HG02973 (cell line): ENCODE data around the gene UCN.
"Not testable (repeated sequence)": the region's sequence is repeated elsewhere in the genome, so short reads cannot be mapped to it uniquely, and the experiment has no call there.

Experiments
- ATAC-seq: cut with Tn5 transposase; IDR thresholded peaks from one replicate; pipeline ENCODE4 v1.9.1; 2021; ENCODE audit warnings: moderate library complexity; ENCODE audit not compliant: unreplicated experiment

UCN gene

DNA sequence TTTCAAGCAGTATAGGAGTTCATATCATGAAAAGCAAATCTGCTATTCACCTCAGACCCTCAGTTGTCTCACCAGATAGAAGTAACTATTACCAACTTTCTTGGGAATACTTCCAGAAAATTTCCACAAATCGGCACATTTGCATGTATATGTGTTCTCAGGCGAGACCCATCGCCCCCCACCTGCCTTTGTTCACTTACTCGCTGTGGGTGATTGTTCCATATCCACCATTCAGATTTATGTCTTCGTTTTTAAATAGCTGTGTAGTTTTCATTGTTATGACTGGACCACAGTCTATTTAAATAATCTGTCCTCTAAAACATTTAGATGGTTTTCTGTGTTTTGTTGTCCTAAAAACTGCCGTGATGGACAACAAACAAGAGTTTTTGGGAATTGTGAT lies 22.8 kb downstream of the UCN start:
- no peak for ATAC-seq

- ATAC-seq = no peak
These were observed 23.2 kb downstream of the UCN start for GRCh38 chr2:27284996-27285395.

- ATAC-seq = no peak
These were observed 25.4 kb downstream of the UCN start for GRCh38 chr2:27282892-27283291.

GRCh38 chr2:27281855-27282559 lies 26.2 kb downstream of the UCN start, which contains the start of gene TRIM54:
TSS of gene TRIM54 (plus strand) at chr2:27282429. CDS start at chr2:27282732, 303 bp downstream.
- ATAC-seq = no peak

DNA sequence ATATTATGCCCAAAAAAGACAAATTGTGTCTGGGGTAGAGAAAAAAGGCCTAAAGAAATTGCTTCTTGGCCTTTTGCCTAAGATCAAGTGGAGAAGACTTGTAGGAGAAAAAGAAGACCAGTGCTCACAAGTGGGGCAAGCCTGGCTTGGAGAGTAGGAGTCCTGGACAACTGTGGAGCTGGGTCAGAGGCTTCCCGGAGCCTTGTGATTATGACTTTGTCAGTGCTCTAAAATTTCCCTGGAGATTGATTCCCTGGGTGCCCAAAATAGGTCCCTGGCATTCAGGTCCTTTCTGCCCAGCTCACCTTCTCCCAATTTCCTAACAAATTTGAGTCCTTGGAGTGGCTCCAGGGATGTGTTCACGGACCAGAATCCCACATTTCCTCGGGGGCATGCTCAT lies 26.8 kb downstream of the UCN start:
- ATAC-seq = no peak

GRCh38 chr2:27280826-27281225 lies 27.4 kb downstream of the UCN start:
- ATAC-seq = no peak

GRCh38 chr2:27278010-27278409 lies 30.2 kb downstream of the UCN start:
- no peak for ATAC-seq

DNA sequence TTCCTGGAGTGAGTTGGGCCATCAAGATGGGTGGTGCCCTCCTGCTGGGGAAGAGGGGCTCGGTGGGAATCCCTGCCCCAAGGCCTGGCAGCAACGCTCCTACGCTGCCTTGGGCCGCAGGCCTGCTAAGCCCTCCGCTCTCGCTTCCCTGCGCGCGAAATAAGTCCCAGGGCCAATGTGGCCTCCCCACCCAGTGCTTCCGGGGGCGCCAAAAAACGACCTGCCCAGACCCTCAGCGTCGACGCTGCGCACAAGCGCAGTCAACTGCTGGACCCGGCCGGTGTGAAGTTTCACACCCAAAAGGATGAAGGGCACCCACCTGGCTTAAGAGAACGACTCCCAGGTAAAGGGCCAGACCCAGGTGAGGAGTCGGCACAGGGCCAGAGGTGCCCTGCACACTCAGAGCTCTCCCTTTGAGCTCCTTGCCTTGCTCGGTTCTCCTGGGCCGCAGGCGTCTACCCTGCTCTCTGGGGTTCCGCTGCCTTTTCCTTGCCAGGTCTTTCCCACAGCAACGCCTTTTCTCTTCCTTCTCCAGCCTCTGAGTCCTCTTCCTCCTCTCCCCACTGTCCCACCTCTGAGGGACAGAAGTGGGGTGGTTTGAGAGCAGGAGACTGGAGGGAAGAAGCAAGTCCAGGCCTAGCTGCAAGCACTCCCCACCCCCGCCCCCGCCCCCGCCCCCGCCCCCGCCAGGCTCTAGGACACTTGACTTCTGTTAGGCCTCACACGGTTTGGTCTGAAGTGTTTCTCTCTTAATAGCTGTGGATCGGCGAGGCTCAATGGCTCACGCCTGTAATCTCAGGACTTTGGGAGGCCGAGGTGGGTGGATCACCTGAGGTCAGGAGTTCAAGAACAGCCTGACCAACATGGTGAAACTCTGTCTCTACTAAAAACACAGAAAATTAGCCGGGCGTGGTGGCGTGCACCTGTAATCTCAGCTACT lies 32.8 kb downstream of the UCN start, which contains the start of gene DNAJC5G:
Gene DNAJC5G, plus strand, starts transcription at position 223 of the 940 bp plus-strand sequence. CDS start 1,296 bp downstream, outside the sequence.
- ATAC-seq = no peak

DNA sequence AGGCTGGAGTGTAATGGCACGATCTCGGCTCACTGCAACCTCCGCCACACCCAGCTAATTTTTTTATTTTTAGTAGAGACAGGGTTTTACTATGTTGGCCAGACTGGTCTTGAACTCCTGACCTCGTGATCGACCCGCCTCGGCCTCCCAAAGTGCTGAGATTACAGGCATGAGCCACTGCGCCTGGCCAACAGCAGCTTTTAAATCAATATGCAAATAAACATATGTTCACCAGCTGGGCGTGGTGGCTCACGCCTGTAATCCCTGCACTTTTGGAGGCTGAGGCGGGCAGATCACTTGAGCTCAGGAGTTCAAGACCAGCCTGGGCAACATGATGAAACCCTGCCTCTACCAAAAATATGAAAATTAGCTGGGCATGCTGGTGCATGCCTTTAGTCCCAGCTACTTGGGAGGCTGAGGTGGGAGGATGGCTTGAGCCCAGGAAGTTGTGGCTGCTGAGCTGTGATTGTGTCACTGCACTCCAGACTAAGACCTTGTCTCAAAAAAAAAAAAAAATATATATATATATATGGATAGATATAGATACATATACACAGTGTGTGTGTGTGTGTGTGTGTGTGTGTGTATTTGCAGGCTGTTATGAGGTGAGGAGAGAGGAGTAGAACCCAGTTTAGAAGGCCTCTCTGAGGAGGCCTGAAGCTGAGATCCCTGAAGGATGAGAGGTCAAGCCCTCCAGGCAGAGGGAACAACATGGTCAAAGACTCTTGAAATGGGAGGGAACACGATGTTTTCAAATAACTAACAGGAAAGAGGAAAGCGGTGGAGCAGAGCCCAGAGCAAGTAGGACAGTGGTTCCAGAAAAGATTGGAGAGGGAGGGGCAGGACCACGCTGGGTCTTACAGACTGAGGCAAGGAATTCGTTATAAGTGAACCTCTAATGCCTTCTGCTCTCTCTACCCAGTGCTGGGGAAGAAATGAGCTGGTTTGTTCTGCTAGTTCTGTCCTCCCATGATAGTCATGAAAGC lies 35.4 kb downstream of the UCN start:
- ATAC-seq = not testable (repeated sequence)

DNA sequence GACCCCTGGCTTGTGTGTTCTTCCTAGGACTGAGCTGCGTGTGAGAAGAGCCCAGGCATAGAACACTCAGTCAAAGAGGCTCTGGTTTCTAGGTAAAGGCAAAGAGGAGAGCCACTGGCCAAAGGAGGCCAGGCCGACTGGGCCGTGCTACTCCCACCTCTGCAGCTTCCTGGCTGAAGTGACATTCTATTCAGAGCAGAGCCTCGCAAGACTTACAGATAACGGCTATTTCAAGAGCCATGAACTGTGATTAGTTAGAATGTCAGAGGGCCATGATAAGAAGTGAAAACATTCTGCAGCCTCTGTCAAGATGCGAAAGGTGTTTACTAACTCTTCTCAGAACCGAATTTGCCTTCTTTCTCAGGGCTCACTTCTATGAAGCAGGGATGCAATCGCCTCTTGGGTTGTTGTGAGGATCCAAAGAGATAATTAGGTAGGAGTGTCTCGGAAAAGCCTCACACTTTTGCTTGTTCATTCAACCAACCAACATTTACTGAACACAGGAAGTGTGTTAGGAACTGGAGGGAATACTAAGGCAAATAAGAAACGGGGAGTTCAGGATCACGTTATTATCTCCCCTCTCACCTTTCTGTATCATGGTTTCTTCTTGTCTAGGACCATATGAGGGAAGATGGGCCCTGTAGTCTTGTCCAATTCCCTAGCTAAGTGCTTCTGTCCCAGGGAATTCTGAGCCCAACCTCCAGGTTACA lies 36.5 kb downstream of the UCN start:
- no peak for ATAC-seq

GRCh38 chr2:27270670-27271069 lies 37.6 kb downstream of the UCN start:
- no peak for ATAC-seq

DNA sequence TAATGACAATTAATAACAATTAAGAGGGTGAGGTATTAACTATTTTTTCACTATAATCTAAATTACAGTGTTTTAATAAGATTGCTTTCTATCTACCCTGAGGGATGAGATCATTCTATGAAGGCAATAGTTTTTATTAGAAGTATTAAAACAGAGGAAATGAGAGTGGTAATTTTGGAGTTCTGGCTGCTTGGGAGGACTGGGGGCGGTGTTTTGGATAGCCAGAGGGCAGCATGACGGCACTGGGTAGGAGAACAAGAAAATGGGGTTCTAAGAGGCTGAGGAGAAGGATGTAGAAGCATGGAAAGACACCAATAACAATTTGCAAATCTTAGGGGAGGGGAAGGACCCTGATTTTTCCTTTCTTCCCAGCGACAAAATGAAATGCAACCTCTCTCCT lies 38.1 kb downstream of the UCN start:
- no peak for ATAC-seq

- not testable (repeated sequence) for ATAC-seq
These were observed 39.9 kb downstream of the UCN start for GRCh38 chr2:27268296-27268695.

GRCh38 chr2:27265536-27265870 lies 42.7 kb downstream of the UCN start:
- ATAC-seq = no peak

GRCh38 chr2:27264753-27265535 lies 43.3 kb downstream of the UCN start:
- ATAC-seq = no peak

GRCh38 chr2:27264253-27264752 lies 43.9 kb downstream of the UCN start:
- no peak for ATAC-seq

- no peak for ATAC-seq
These were observed 44.7 kb downstream of the UCN start for GRCh38 chr2:27263287-27264252.
